Neutrophil (primary cell): ENCODE data around the gene ZDHHC14.
"Not testable (repeated sequence)": the region's sequence is repeated elsewhere in the genome, so short reads cannot be mapped to it uniquely, and the experiment has no call there.

Experiments
- H3K27ac ChIP-seq: fragments of 200-600 bp; sonication (generic); 2 replicates; pipeline ENCODE4 v1.5.1; 2016; ENCODE audit warnings: mild to moderate bottlenecking, moderate library complexity
- H3K27me3 ChIP-seq: fragments of 200-600 bp; sonication (generic); 2 replicates; pipeline ENCODE4 v1.6.0; 2016; ENCODE audit warnings: mild to moderate bottlenecking
- H3K36me3 ChIP-seq: fragments of 200-600 bp; sonication (generic); 2 replicates; pipeline ENCODE4 v1.5.1; 2017
- H3K4me1 ChIP-seq, 2 experiments: fragments of 200-600 bp in 1 of 2; sonication (generic) in 1 of 2; 1 replicate in 1 of 2; 2 replicates in 1 of 2; pipeline versions ENCODE4 v1.5.1 to v1.6.1; 2013 to 2016; ENCODE audit warnings: low read depth in 1 of 2, low read length in 1 of 2, mild to moderate bottlenecking in 1 of 2, moderate library complexity in 1 of 2; ENCODE audit not compliant: control insufficient read depth in 1 of 2, insufficient read depth in 1 of 2
- H3K4me3 ChIP-seq, 2 experiments: fragments of 200-600 bp in 1 of 2; sonication (generic) in 1 of 2; 1 replicate in 1 of 2; 2 replicates in 1 of 2; pipeline ENCODE4 v1.5.1; 2013 to 2016; ENCODE audit warnings: low read depth in 1 of 2, low read length in 1 of 2, mild to moderate bottlenecking in 1 of 2, moderate library complexity in 1 of 2
- H3K9me3 ChIP-seq: fragments of 200-600 bp; sonication (generic); 2 replicates; pipeline ENCODE4 v1.5.1; 2016
- TF ChIP-seq, protein P1 (sequence below): fragments of 200-600 bp; sonication (generic); IDR thresholded peaks from 2 replicates; pipeline ENCODE4 v1.5.1; 2016; ENCODE audit warnings: antibody characterized with exemption

Gene ZDHHC14

DNA sequence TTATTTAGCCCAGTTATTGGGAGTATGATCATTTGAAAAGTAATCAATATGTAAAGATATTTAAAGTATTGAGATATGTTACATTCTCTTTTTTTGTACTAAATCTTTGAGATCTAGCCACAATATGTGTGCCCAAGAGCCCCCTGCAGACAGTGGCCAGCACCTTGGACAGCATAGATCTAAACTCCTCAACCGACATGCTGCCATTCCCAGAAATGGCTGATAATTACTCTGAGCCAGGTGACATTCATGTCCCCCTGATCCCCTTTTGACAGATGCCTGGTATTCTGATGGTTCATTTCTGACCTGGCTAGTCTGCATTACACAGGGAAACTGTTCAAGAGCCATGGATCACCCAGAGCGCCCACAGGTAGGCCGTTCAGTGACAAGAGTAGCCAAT, 177.1 kb downstream of the ZDHHC14 start:
- no peaks in the 10 kb centered on the region for H3K4me1 ChIP-seq

DNA sequence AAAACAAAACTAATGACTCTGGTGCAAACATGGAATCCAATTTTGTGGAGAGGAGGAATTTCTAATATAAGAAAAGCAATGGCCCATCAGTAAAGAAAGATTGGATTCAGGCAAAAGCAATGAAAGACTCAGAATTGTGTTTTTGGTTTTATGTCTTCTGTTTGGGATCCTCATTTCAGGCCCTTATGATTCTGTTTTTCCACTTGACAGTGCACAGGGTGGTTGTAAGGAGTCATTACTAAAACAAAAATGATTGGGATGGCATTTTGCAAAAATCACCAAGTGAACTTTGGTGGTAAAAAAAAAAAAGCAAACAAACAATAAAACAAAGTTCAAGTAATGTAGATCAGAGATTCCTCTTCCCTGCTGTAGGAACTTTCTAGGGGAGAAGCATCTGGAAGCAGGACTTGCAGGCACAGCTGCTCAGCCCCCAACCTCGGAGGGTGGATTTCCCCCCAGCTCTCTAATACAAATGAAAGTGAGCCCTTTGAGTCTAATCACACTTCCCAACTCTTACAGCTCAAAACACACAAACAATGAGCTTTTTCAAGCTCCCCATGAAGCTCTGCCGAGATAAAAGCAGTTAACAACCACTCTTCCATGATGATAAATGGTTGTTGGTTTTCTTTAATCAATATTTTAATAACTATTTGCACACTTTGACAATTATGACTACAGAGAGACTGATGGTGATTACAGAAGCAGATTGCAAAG, 177.7 kb downstream of the ZDHHC14 start:
- H3K4me1 ChIP-seq, result no peaks in the 10 kb centered on the region
- no peak overlapping the region for H3K4me3 ChIP-seq
- H3K9me3 ChIP-seq, result no peaks in the 10 kb centered on the region
- no peak overlapping the region for H3K27ac ChIP-seq
- H3K27me3 ChIP-seq, result no peaks in the 10 kb centered on the region
- H3K36me3 ChIP-seq, result no peaks in the 10 kb centered on the region
- TF ChIP-seq, protein P1, sequence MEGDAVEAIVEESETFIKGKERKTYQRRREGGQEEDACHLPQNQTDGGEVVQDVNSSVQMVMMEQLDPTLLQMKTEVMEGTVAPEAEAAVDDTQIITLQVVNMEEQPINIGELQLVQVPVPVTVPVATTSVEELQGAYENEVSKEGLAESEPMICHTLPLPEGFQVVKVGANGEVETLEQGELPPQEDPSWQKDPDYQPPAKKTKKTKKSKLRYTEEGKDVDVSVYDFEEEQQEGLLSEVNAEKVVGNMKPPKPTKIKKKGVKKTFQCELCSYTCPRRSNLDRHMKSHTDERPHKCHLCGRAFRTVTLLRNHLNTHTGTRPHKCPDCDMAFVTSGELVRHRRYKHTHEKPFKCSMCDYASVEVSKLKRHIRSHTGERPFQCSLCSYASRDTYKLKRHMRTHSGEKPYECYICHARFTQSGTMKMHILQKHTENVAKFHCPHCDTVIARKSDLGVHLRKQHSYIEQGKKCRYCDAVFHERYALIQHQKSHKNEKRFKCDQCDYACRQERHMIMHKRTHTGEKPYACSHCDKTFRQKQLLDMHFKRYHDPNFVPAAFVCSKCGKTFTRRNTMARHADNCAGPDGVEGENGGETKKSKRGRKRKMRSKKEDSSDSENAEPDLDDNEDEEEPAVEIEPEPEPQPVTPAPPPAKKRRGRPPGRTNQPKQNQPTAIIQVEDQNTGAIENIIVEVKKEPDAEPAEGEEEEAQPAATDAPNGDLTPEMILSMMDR, result no peak

More for the DNA sequence above, 177.1 kb downstream of the ZDHHC14 start:
- H3K27me3 ChIP-seq, result no peaks in the 10 kb centered on the region
- no peaks in the 10 kb centered on the region for H3K9me3 ChIP-seq
- TF ChIP-seq, protein P1, result no peak
- H3K36me3 ChIP-seq, result no peaks in the 10 kb centered on the region
- no peak overlapping the region for H3K27ac ChIP-seq
- no peak overlapping the region for H3K4me3 ChIP-seq

DNA sequence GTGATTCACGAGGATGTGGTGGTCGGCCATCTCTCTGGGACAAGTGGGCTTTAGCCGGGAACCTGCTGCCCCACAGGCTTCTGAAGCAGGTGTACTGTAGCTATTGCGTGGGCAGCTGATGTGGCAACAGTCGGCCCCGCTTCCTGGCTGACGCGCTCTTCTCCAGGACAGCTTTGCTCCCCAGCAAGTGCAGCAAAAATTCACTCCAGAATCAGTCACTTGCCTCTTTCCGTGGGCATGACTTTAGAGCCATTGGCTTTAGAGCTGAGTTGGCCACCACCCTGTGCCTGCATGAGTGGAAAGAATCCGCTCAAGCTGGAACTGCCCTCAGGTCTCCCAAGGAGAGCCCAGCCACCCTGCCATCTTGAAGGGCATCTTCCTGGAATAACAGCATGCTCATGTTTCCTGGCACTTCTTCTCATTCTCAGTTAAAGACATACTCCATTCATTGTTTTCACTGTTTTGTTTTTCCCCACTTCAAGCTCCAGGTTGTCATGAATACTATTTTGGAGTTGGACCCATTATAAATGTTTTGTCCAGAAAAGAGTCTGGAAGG, 178.3 kb downstream of the ZDHHC14 start:
- no peaks in the 10 kb centered on the region for H3K27me3 ChIP-seq
- no peak overlapping the region for H3K4me3 ChIP-seq
- no peaks in the 10 kb centered on the region for H3K4me1 ChIP-seq
- TF ChIP-seq, protein P1, result no peak
- no peaks in the 10 kb centered on the region for H3K36me3 ChIP-seq
- no peaks in the 10 kb centered on the region for H3K9me3 ChIP-seq
- no peak overlapping the region for H3K27ac ChIP-seq

DNA sequence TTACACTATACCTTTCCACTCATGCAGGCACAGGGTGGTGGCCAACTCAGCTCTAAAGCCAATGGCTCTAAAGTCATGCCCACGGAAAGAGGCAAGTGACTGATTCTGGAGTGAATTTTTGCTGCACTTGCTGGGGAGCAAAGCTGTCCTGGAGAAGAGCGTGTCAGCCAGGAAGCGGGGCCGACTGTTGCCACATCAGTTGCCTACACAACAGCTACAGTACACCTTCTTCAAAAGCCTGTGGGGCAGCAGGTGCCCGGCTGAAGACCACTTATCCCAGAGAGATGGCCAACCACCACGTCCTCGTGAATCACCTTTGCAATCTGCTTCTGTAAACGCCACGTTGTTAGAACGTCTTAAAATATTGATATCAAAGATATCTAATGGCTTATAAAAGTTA, 179.1 kb downstream of the ZDHHC14 start:
- H3K9me3 ChIP-seq, H3K27me3 ChIP-seq, H3K4me3 ChIP-seq, H3K27ac ChIP-seq, H3K4me1 ChIP-seq, H3K36me3 ChIP-seq: not testable (repeated sequence)

DNA sequence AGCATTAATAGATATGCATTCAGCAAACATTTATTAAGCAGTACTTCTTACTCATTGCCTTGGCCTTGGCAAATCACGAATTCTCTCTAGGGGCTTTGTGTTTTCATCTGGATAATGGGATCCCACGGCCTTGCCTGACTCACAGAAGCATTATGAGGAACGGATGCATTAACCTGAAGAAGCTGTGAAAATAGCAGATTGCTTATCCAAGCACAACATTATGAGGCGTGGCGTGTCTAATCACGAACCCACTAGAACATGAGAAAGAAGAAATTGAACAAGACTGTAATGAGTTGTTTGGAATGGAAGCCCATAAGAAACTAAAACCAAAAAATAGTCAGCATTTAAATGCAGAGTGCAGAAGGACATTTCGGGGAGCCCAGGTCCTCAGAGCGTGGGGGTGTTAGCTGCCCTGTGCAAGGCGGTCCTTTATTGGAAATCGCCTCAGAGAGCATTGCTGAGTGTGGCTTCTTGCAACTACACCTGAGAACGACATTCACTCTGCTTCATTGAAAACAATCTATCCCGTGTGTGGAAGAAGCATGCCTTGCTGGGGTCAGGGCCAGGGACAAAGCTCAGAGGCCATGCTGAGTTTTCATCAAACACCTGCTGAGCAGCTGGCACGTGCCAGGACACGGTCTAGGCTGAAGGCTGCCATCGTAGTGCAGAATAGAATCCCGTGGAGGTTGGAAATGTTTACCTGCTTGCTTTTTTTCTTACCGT, 179.9 kb downstream of the ZDHHC14 start:
- TF ChIP-seq, protein P1, result no peak
- H3K4me3 ChIP-seq, result no peak overlapping the region
- H3K27me3 ChIP-seq, result no peaks in the 10 kb centered on the region
- H3K4me1 ChIP-seq, result no peaks in the 10 kb centered on the region
- H3K27ac ChIP-seq, result no peak overlapping the region
- no peaks in the 10 kb centered on the region for H3K36me3 ChIP-seq
- no peaks in the 10 kb centered on the region for H3K9me3 ChIP-seq

DNA sequence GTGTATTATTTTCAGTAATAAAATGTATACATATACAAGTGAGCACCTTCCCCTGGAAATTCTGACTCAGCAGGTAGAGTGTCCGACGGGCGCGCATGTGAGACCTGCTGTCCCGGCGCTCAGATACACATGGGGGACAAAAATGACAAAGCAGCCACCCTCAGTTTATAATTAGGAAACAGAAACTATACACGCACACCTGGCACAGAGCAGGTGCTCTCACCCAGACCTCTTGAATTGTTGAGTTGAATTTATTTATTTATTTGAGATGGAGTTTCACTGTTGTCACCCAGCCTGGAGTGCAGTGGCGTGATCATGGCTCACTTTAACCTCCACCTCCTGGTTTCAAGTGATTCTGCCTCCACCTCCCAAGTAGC, 180.4 kb downstream of the ZDHHC14 start:
- Histone ChIP-seq H3K27me3 (no peaks in the 10 kb centered on the region), H3K36me3 (no peaks in the 10 kb centered on the region), H3K4me1 (no peaks in the 10 kb centered on the region), H3K9me3 (no peaks in the 10 kb centered on the region), H3K4me3 (no peak overlapping the region), H3K27ac (no peak overlapping the region)
- TF ChIP-seq, protein P1, result no peak
